ENCODE results near the gene TLE3. TPM values are rescaled to one million over a fixed set of nuclear protein-coding genes. Genes with fewer than 3 reads are reported as not detected.

The TLE3 gene
- total and polyA plus RNA-seq, 2 of the 4 experiments (the other 2 are of a cell fraction): 6.5 to 16.3 TPM

- Histone ChIP-seq H3K56ac (ENCODE audit: extremely low read depth, insufficient read depth, low read length) (no peak overlapping the region), H3K14ac (replicated peaks; ENCODE audit: low read depth, low read length) (no peak overlapping the region), H3K27ac (ENCODE audit: insufficient read depth, low read length) (no peak overlapping the region), H2BK120ac (ENCODE audit: low read depth, low read length) (no peak overlapping the region), H4K8ac (ENCODE audit: low read depth in 2 of 2, low read length in 2 of 2) (no peak overlapping the region), H3K9ac (ENCODE audit: low read depth, low read length) (no peak overlapping the region), H3K18ac (ENCODE audit: low read depth, low read length) (no peak overlapping the region), H3K4ac (ENCODE audit: low read depth, low read length) (no peak overlapping the region), H3K4me1 (ENCODE audit: control insufficient read depth, insufficient read depth, low read length) (peaks cover 4% of the 10 kb centered on the region; the same call in 1 of the 2 replicates), H4K20me1 (ENCODE audit: insufficient read depth, low read length) (no peaks in the 10 kb centered on the region), H4K5ac (ENCODE audit: low read depth, low read length) (no peak overlapping the region), H3K4me3 (ENCODE audit: insufficient read depth, low read depth, low read length) (no peak overlapping the region), H2BK20ac (ENCODE audit: low read depth, low read length) (no peak overlapping the region), H3K4me2 (ENCODE audit: low read depth, low read length) (no peak overlapping the region), H2AFZ (replicated peaks; ENCODE audit: low read length, poor library complexity) (no peak overlapping the region), H2BK5ac (ENCODE audit: low read depth, low read length, poor library complexity, severe bottlenecking) (no peak overlapping the region), H2BK15ac (ENCODE audit: low read depth, low read length) (no peak overlapping the region), H3K23ac (ENCODE audit: low read depth, low read length) (no peak overlapping the region), H3K9me3 (ENCODE audit: control insufficient read depth, insufficient read depth, low read length) (no peaks in the 10 kb centered on the region), H3K36me3 (ENCODE audit: control insufficient read depth, insufficient read depth, low read length) (no peaks in the 10 kb centered on the region), H3K27me3 (ENCODE audit: control insufficient read depth, insufficient read depth, low read length) (peaks cover 41% of the 10 kb centered on the region), H3K79me1 (ENCODE audit: low read depth in 1 of 2, low read length in 2 of 2) (no peaks in the 10 kb centered on the region), H2AK5ac (ENCODE audit: low read depth, low read length) (no peak overlapping the region), H4K91ac (ENCODE audit: insufficient read depth, low read depth, low read length) (no peak overlapping the region), H2AK9ac (replicated peaks; ENCODE audit: low read depth, low read length, poor library complexity) (no peak overlapping the region), H3K9me1 (ENCODE audit: insufficient read depth, low read length) (no peaks in the 10 kb centered on the region)
- TF ChIP-seq RAD21 (IDR thresholded peaks at IDR 0.05; ENCODE audit: low read length): no peak
- no peak for TF ChIP-seq NFE2L2 (IDR thresholded peaks at IDR 0.05; ENCODE audit: low read depth, low read length)
- no peak for TF ChIP-seq BHLHE40 (IDR thresholded peaks at IDR 0.05; ENCODE audit: low read depth, low read length)
- TF ChIP-seq FOS (IDR thresholded peaks at IDR 0.05; ENCODE audit: low read depth, low read length): no peak
- TF ChIP-seq RFX5 (IDR thresholded peaks at IDR 0.05; ENCODE audit: low read depth, low read length): no peak
- TF ChIP-seq USF2 (IDR thresholded peaks at IDR 0.05; ENCODE audit: low read depth, low read length): no peak
- TF ChIP-seq SMC3 (IDR thresholded peaks at IDR 0.05; ENCODE audit: low read depth, low read length): no peak
- TF ChIP-seq MAZ (IDR thresholded peaks at IDR 0.05; ENCODE audit: borderline replicate concordance, low read depth, low read length): no peak
- TF ChIP-seq ELK1 (IDR thresholded peaks at IDR 0.05; ENCODE audit: borderline replicate concordance, low read depth, low read length): no peak
- TF ChIP-seq CTCF (conservative IDR thresholded peaks at IDR 0.05; ENCODE audit: low read depth, low read length): no peak
- no peak for TF ChIP-seq MAFK (IDR thresholded peaks at IDR 0.05; ENCODE audit: low read depth, low read length)
- no peak for TF ChIP-seq CEBPB (IDR thresholded peaks at IDR 0.05; ENCODE audit: low read depth, low read length)
- no peak for TF ChIP-seq RCOR1 (IDR thresholded peaks at IDR 0.05; ENCODE audit: insufficient replicate concordance, low read length)
- TF ChIP-seq MXI1 (IDR thresholded peaks at IDR 0.05; ENCODE audit: borderline replicate concordance, low read depth, low read length): no peak
- TF ChIP-seq POLR2A (IDR thresholded peaks at IDR 0.05; ENCODE audit: low read depth, low read length): no peak
- dilution Hi-C loops (cut with HindIII; ENCODE audit: low sequenced_read_pairs, unreplicated experiment): no loop called here
- DNase-seq (no peak), ATAC-seq (ENCODE audit: low read depth) (no peak)
- intact Hi-C loops (cut with micrococcal nuclease): no loop called here
- CTCF ChIA-PET: no interaction called here
- no TSS peak for BruUV-seq (replicated peaks)
- no CpG with 5 or more reads among the region's 3 CpGs for WGBS, 2 experiments (ENCODE audit: extremely low coverage in 2 of 2, insufficient read length in 1 of 2)
- in situ Hi-C loops (cut with MboI; ENCODE audit: low sequenced_read_pairs): no loop called here
- POLR2A ChIA-PET (ENCODE audit: unreplicated experiment): no interaction called here
Observed at GRCh38 chr15:70109531-70109930, 11.8 kb upstream of the TLE3 start.
